ENCODE data around the gene IL18R1. TPM values are rescaled to one million over a fixed set of nuclear protein-coding genes. Genes with fewer than 3 reads are reported as not detected.

IL18R1 gene
- total and polyA plus RNA-seq, 4 experiments from 2014 or later, result 9.5 to 18.4 (median 11.7) TPM

DNA sequence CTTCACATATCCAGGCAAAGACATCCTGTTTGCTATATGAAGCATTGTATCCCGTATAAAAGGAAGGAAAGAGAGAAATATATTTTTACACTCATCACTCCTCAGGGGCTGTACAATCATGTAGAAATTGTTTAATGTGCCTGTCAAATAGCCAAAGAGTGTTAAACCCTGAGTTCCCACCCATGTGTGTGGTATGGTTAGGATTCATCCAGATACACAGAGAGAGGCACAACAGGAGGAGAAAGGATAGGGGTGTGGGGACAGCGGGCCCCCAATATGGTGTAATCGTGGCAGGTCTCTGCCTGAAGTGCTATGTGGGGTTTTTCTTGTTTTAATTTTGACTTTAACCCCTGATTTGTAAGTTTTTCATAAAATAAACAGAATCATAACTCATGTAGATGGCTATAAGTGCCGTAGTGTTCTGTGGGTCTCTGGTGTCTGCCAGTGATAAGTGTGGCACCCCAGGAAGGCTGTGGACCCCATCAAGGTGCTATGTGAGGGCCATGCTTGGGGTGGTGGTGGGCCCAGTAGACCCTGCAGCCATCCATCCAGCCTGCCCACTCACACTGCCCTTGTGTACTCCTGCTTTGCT, 10.2 kb upstream of the IL18R1 start:
- Mint-ChIP-seq H3K9me3 (no peaks in the 10 kb centered on the region), H3K4me3 (no peak overlapping the region), H3K27ac (no peak overlapping the region), H3K36me3 (no peaks in the 10 kb centered on the region), H3K4me1 (no peaks in the 10 kb centered on the region), H3K27me3 (no peaks in the 10 kb centered on the region)
- intact Hi-C loops (cut with micrococcal nuclease), result no loop called here
- Histone ChIP-seq H3K4me3 (ENCODE audit: low read length in 2 of 2) (no peak overlapping the region), H3K27me3 (ENCODE audit: insufficient read depth, low read length) (no peaks in the 10 kb centered on the region), H3K27ac (ENCODE audit: low read depth, low read length) (no peak overlapping the region), H3K4me1 (ENCODE audit: insufficient read depth, low read length) (no peaks in the 10 kb centered on the region), H3K36me3 (ENCODE audit: insufficient read depth, low read length) (no peaks in the 10 kb centered on the region), H3K9me3 (ENCODE audit: control insufficient read depth in 1 of 2, low read length in 2 of 2) (no peaks in the 10 kb centered on the region)
- ChIA-PET POLR2A (ENCODE audit: partially characterized antibody) (no interaction called here), CTCF (ENCODE audit: partially characterized antibody) (no interaction called here)
- DNase-seq, result no peak

DNA sequence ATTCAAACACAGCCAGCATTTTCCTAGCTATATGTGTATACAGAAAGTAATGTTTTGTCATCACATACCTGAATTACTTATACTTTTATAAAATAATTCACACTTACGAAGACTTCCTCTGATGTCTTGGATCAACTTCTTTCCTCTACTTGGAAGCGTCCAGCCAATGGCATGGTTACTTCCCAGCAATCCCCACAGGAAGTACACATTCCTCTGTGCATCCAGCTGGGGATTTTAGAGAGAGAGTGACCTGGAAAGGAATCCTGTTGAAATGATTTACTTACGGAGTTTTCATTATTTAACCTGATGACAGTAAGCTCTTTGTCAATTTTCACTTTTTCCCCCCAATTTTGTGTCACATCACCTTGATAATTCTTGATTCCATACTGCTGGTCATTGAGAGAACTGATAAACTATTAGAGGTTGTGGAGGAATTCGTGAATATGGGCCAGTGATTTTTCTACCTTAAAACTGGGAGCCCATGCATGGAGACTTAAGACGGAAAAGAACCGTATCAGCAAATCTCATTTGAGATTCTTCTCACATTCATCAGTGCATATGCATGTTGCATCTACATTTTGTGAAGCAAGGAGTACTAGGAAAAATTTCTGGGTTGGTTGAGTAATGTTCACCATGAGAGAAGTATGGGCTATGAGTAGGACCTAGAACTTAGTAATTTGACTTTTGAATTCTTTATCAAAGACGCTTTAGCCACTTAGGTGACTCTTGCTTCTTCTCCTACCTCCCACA, 9.0 kb upstream of the IL18R1 start:
- Mint-ChIP-seq H3K27ac (no peak overlapping the region), H3K27me3 (no peaks in the 10 kb centered on the region), H3K4me3 (no peak overlapping the region), H3K9me3 (no peaks in the 10 kb centered on the region), H3K4me1 (no peaks in the 10 kb centered on the region), H3K36me3 (no peaks in the 10 kb centered on the region)
- intact Hi-C loops (cut with micrococcal nuclease), result no loop called here
- H3K36me3 ChIP-seq (ENCODE audit: insufficient read depth, low read length), result no peaks in the 10 kb centered on the region
- no peaks in the 10 kb centered on the region for H3K4me1 ChIP-seq (ENCODE audit: insufficient read depth, low read length)
- H3K27me3 ChIP-seq (ENCODE audit: insufficient read depth, low read length), result no peaks in the 10 kb centered on the region
- H3K27ac ChIP-seq (ENCODE audit: low read depth, low read length), result no peak overlapping the region
- no peak for DNase-seq
- no peak overlapping the region for H3K4me3 ChIP-seq (ENCODE audit: low read length in 2 of 2)
- POLR2A ChIA-PET (ENCODE audit: partially characterized antibody), result no interaction called here
- CTCF ChIA-PET (ENCODE audit: partially characterized antibody), result no interaction called here
- H3K9me3 ChIP-seq (ENCODE audit: control insufficient read depth in 1 of 2, low read length in 2 of 2), result no peaks in the 10 kb centered on the region

DNA sequence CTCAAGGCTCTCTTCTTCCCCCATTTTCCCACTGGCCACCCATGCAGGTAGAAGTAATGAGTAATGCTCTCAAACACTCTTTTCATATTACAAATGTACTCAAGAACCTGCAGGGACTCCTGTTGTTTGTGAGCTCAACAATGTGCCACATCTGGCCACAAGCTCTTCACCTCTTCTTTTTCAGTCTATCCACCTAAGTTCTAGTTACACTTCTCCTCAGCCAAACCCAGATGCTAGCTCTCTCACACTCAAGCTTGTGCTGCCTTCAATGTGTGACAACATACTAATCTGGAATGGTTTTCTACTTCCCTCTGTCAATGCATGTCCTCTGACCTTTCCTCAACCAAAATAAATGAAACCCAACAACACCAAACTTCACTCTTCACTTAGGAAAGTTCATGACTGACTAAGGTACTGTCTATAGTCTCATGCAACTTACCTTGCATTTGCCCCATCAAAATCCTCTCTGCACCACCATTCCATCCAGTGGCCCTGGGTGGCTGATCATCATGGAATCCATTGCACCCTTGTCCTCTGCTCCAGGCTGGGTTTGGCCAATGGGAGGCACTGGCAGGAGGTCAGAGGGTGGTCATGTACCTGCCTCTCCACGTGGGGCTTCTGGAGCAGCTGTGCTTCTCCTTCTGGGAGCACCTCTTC, 5.3 kb upstream of the IL18R1 start:
- no peak overlapping the region for H3K27ac Mint-ChIP-seq
- Histone ChIP-seq H3K4me3 (ENCODE audit: low read length in 2 of 2) (no peak overlapping the region), H3K36me3 (ENCODE audit: insufficient read depth, low read length) (no peaks in the 10 kb centered on the region), H3K9me3 (ENCODE audit: control insufficient read depth in 1 of 2, low read length in 2 of 2) (no peaks in the 10 kb centered on the region), H3K27me3 (ENCODE audit: insufficient read depth, low read length) (no peaks in the 10 kb centered on the region), H3K4me1 (ENCODE audit: insufficient read depth, low read length) (peaks cover 5% of the 10 kb centered on the region), H3K27ac (ENCODE audit: low read depth, low read length) (no peak overlapping the region)
- no peaks in the 10 kb centered on the region for H3K9me3 Mint-ChIP-seq
- peak in 1 of 5 donors; percentile 39 for DNase-seq
- no peaks in the 10 kb centered on the region for H3K36me3 Mint-ChIP-seq
- POLR2A ChIA-PET (ENCODE audit: partially characterized antibody), result no interaction called here
- intact Hi-C loops (cut with micrococcal nuclease), result loop anchor here (10.0 kb wide), 1 partner anchor 265 kb away; no protein-coding TSS in a partner anchor
- no peaks in the 10 kb centered on the region for H3K27me3 Mint-ChIP-seq
- H3K4me1 Mint-ChIP-seq, result peaks cover 0 to under 1% (median under 1%) of the 10 kb centered on the region in 4 donors
- no peak overlapping the region for H3K4me3 Mint-ChIP-seq
- CTCF ChIA-PET (ENCODE audit: partially characterized antibody), result interaction anchor here (1.2 to 2.3 kb wide), 3 partner anchors 93 to 101 kb away, joined by 3 to 5 read pairs (median 3); no protein-coding TSS in a partner anchor

DNA sequence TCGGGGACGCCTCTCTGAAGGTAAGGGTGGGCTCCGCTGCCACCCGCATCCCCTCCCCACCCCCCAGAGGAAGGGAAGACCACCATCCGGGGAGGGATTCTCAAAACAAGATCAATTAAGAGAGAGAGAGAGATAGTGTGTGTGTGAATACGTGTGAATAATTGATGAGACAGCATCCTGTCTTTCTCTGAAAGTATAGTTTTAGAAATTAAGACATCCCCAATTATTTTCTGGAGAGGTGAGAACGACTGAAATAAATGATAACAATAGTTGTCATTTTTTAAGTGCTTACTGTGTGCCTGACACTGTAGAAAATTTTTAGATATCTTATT, 751 bp downstream of the IL18R1 start:
- H3K27me3 ChIP-seq (ENCODE audit: insufficient read depth, low read length), result no peaks in the 10 kb centered on the region
- H3K9me3 ChIP-seq (ENCODE audit: control insufficient read depth in 1 of 2, low read length in 2 of 2), result no peaks in the 10 kb centered on the region
- peaks cover 32 to 52% (median 42%) of the 10 kb centered on the region in 4 donors for H3K4me1 Mint-ChIP-seq
- no peaks in the 10 kb centered on the region for H3K36me3 ChIP-seq (ENCODE audit: insufficient read depth, low read length)
- peaks cover 52% of the 10 kb centered on the region for H3K4me1 ChIP-seq (ENCODE audit: insufficient read depth, low read length)
- intact Hi-C loops (cut with micrococcal nuclease), result loop anchor here (1.0 to 10.0 kb wide), 5 partner anchors 11 to 654 kb away; no protein-coding TSS in a partner anchor
- H3K9me3 Mint-ChIP-seq, result no peaks in the 10 kb centered on the region
- H3K27me3 Mint-ChIP-seq, result no peaks in the 10 kb centered on the region
- H3K27ac Mint-ChIP-seq, result peak overlapping the region; percentile 93 to 98 (median 96)
- peak overlapping the region; percentile 85 for H3K27ac ChIP-seq (ENCODE audit: low read depth, low read length)
- CTCF ChIA-PET (ENCODE audit: partially characterized antibody), result interaction anchor here (0.7 to 6.3 kb wide), 24 partner anchors 9 to 342 kb away, joined by 3 to 71 read pairs (median 4); no protein-coding TSS in a partner anchor
- peak overlapping the region; percentile 80 to 81 for H3K4me3 ChIP-seq (ENCODE audit: low read length in 2 of 2)
- H3K36me3 Mint-ChIP-seq, result peaks cover 0 to 12% of the 10 kb centered on the region in 2 donors
- POLR2A ChIA-PET (ENCODE audit: partially characterized antibody), result interaction anchor here (0.6 to 4.7 kb wide), 9 partner anchors 12 to 1754 kb away, joined by 3 to 27 read pairs (median 3); partner anchors contain the start of gene IL18RAP
- no peak for DNase-seq
- peak overlapping the region; percentile 94 to 99 (median 98) for H3K4me3 Mint-ChIP-seq

DNA sequence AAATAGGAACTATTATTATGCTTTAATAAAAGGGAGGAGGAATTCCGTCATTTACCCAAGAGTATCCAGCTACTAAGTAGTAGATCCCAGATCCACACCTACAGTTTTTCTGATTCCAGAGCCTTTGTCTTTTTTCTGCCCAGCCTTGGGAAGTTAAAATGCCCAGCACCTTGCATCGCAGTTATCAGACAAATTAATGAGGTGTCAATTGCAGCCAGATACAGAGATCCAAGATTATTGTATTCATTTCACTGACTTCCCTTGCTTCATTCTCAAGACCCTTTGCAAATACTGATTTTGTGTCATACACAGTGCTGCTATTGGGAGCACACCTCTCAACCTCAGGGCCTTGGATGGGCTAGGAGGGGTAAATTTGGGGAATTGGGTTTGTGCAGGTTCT, 1.1 kb downstream of the IL18R1 start:
- H3K27me3 Mint-ChIP-seq, result no peaks in the 10 kb centered on the region
- Histone ChIP-seq H3K9me3 (ENCODE audit: control insufficient read depth in 1 of 2, low read length in 2 of 2) (no peaks in the 10 kb centered on the region), H3K27ac (ENCODE audit: low read depth, low read length) (peak overlapping the region; percentile 85), H3K36me3 (ENCODE audit: insufficient read depth, low read length) (no peaks in the 10 kb centered on the region), H3K27me3 (ENCODE audit: insufficient read depth, low read length) (no peaks in the 10 kb centered on the region), H3K4me1 (ENCODE audit: insufficient read depth, low read length) (peaks cover 53% of the 10 kb centered on the region), H3K4me3 (ENCODE audit: low read length in 2 of 2) (peak overlapping the region; percentile 80 to 81)
- H3K4me1 Mint-ChIP-seq, result peaks cover 34 to 56% (median 46%) of the 10 kb centered on the region in 4 donors
- CTCF ChIA-PET (ENCODE audit: partially characterized antibody), result interaction anchor here (0.9 to 6.3 kb wide), 21 partner anchors 9 to 336 kb away, joined by 3 to 71 read pairs (median 4); no protein-coding TSS in a partner anchor
- H3K36me3 Mint-ChIP-seq, result peaks cover 3 to 16% of the 10 kb centered on the region in 2 donors
- no peak for DNase-seq
- intact Hi-C loops (cut with micrococcal nuclease), result loop anchor here (1.0 to 10.0 kb wide), 5 partner anchors 11 to 654 kb away; no protein-coding TSS in a partner anchor
- peak overlapping the region; percentile 94 to 99 (median 98) for H3K4me3 Mint-ChIP-seq
- H3K27ac Mint-ChIP-seq, result peak overlapping the region; percentile 93 to 98 (median 96)
- no peaks in the 10 kb centered on the region for H3K9me3 Mint-ChIP-seq
- POLR2A ChIA-PET (ENCODE audit: partially characterized antibody), result interaction anchor here (0.6 to 4.7 kb wide), 5 partner anchors 11 to 1755 kb away, joined by 3 to 27 read pairs (median 3); no protein-coding TSS in a partner anchor

DNA sequence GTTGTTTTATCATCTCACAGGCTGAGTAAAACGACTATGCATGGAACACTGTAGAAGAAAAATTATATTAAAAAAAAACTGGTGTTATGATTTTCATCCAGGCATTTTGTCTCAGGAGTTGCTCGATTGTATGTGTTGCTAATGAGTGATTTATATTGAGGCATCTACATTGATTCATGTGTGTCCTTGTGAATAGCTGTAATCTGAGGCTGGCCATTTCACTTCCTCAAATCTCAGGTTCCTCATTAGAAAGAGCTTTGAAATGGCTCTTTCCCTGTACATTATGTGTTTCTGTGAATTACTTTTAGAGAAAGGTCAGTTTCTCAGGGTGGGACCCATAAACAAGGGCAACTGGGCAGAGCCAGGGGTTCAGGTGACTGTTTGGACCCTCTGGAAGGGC, 2.3 kb downstream of the IL18R1 start:
- peak overlapping the region in 6 of 7 donors; percentile 59 to 97 (median 91) for H3K27ac Mint-ChIP-seq
- no peak for DNase-seq
- H3K27me3 Mint-ChIP-seq, result no peaks in the 10 kb centered on the region
- POLR2A ChIA-PET (ENCODE audit: partially characterized antibody), result interaction anchor here (1.1 to 4.7 kb wide), 5 partner anchors 10 to 85 kb away, joined by 3 to 27 read pairs (median 6); no protein-coding TSS in a partner anchor
- H3K36me3 ChIP-seq (ENCODE audit: insufficient read depth, low read length), result no peaks in the 10 kb centered on the region
- intact Hi-C loops (cut with micrococcal nuclease), result loop anchor here (1.0 to 10.0 kb wide), 6 partner anchors 34 to 656 kb away; no protein-coding TSS in a partner anchor
- H3K4me3 ChIP-seq (ENCODE audit: low read length in 2 of 2), result peak overlapping the region in 1 of 2 donors; percentile 8
- H3K27me3 ChIP-seq (ENCODE audit: insufficient read depth, low read length), result no peaks in the 10 kb centered on the region
- H3K4me1 ChIP-seq (ENCODE audit: insufficient read depth, low read length), result peaks cover 53% of the 10 kb centered on the region
- H3K4me1 Mint-ChIP-seq, result peaks cover 36 to 58% (median 51%) of the 10 kb centered on the region in 4 donors
- H3K4me3 Mint-ChIP-seq, result peak overlapping the region; percentile 74 to 99 (median 96)
- H3K9me3 ChIP-seq (ENCODE audit: control insufficient read depth in 1 of 2, low read length in 2 of 2), result no peaks in the 10 kb centered on the region
- H3K27ac ChIP-seq (ENCODE audit: low read depth, low read length), result no peak overlapping the region
- peaks cover 12 to 23% of the 10 kb centered on the region in 2 donors for H3K36me3 Mint-ChIP-seq
- peaks cover 0 to 3% (median 0%) of the 10 kb centered on the region in 8 donors for H3K9me3 Mint-ChIP-seq
- CTCF ChIA-PET (ENCODE audit: partially characterized antibody), result interaction anchor here (0.8 to 6.3 kb wide), 11 partner anchors 10 to 118 kb away, joined by 3 to 71 read pairs (median 5); no protein-coding TSS in a partner anchor
